Measurements from ENCODE around the gene LAMA5.

The LAMA5 gene

GRCh38 chr20:62297449-62298227, 69.5 kb downstream of the LAMA5 start:
- DNase-seq = no peak

- DNase-seq = no peak
Observed at GRCh38 chr20:62296724-62297448, 70.2 kb downstream of the LAMA5 start.

- DNase-seq = no peak
Observed at GRCh38 chr20:62294516-62294915, 72.6 kb downstream of the LAMA5 start.

- no peak for DNase-seq
Observed at GRCh38 chr20:62293946-62294345, 73.2 kb downstream of the LAMA5 start.

GRCh38 chr20:62293111-62293784, 73.9 kb downstream of the LAMA5 start:
- no peak for DNase-seq

GRCh38 chr20:62292108-62292507, 75.0 kb downstream of the LAMA5 start:
- DNase-seq = no peak

- no peak for DNase-seq
Observed at GRCh38 chr20:62291251-62292066, 75.7 kb downstream of the LAMA5 start.

- DNase-seq = no peak
Observed at GRCh38 chr20:62289898-62290297, 77.2 kb downstream of the LAMA5 start.

GRCh38 chr20:62289131-62289530, 78.0 kb downstream of the LAMA5 start:
- no peak for DNase-seq

GRCh38 chr20:62288535-62289105, 78.5 kb downstream of the LAMA5 start:
- no peak for DNase-seq

GRCh38 chr20:62287759-62288534, 79.2 kb downstream of the LAMA5 start:
- DNase-seq = no peak

GRCh38 chr20:62287129-62287528, 80.0 kb downstream of the LAMA5 start:
- DNase-seq = no peak

- DNase-seq = no peak
Observed at GRCh38 chr20:62286493-62287064, 80.5 kb downstream of the LAMA5 start.

GRCh38 chr20:62285722-62286121, 81.4 kb downstream of the LAMA5 start:
- DNase-seq = no peak

GRCh38 chr20:62285151-62285550, 82.0 kb downstream of the LAMA5 start:
- no peak for DNase-seq

- no peak for DNase-seq
Observed at GRCh38 chr20:62284448-62284847, 82.7 kb downstream of the LAMA5 start.

- no peak for DNase-seq
Observed at GRCh38 chr20:62282877-62283503, 84.1 kb downstream of the LAMA5 start.

- DNase-seq = no peak
Observed at GRCh38 chr20:62282103-62282502, 85.0 kb downstream of the LAMA5 start.

GRCh38 chr20:62281161-62281933, 85.8 kb downstream of the LAMA5 start:
- DNase-seq = no peak

GRCh38 chr20:62280303-62280702, 86.8 kb downstream of the LAMA5 start:
- no peak for DNase-seq
